ENCODE results near the gene ARPC5.

Gene ARPC5

GRCh38 chr1:183611021-183611420 lies 24.6 kb downstream of the ARPC5 start:
- no peak overlapping the region for H2AFZ ChIP-seq (ENCODE audit: low read length)
- H3K9me3 ChIP-seq (ENCODE audit: insufficient read depth, low read depth, low read length): no peaks in the 10 kb centered on the region
- H3K27me3 ChIP-seq (ENCODE audit: insufficient read depth, low read length, poor library complexity, severe bottlenecking): no peaks in the 10 kb centered on the region
- no peaks in the 10 kb centered on the region for H4K20me1 ChIP-seq (ENCODE audit: insufficient read depth, low read length, poor library complexity, severe bottlenecking)
- no peak overlapping the region for H3K4me3 ChIP-seq (ENCODE audit: low read length, poor library complexity, severe bottlenecking)
- no peaks in the 10 kb centered on the region for H3F3A ChIP-seq (ENCODE audit: low read depth)
- TF ChIP-seq EZH2phosphoT487 (IDR thresholded peaks at IDR 0.05; ENCODE audit: borderline replicate concordance): no peak
- TF ChIP-seq, protein P1, sequence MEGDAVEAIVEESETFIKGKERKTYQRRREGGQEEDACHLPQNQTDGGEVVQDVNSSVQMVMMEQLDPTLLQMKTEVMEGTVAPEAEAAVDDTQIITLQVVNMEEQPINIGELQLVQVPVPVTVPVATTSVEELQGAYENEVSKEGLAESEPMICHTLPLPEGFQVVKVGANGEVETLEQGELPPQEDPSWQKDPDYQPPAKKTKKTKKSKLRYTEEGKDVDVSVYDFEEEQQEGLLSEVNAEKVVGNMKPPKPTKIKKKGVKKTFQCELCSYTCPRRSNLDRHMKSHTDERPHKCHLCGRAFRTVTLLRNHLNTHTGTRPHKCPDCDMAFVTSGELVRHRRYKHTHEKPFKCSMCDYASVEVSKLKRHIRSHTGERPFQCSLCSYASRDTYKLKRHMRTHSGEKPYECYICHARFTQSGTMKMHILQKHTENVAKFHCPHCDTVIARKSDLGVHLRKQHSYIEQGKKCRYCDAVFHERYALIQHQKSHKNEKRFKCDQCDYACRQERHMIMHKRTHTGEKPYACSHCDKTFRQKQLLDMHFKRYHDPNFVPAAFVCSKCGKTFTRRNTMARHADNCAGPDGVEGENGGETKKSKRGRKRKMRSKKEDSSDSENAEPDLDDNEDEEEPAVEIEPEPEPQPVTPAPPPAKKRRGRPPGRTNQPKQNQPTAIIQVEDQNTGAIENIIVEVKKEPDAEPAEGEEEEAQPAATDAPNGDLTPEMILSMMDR (conservative IDR thresholded peaks at IDR 0.05; ENCODE audit: low read length): no peak
- H3K4me1 ChIP-seq (ENCODE audit: insufficient read depth, low read length, poor library complexity, severe bottlenecking): no peaks in the 10 kb centered on the region
- H3K9ac ChIP-seq (ENCODE audit: low read depth, low read length, poor library complexity, severe bottlenecking): no peak overlapping the region
- H3K79me2 ChIP-seq (ENCODE audit: insufficient read depth, low read length): no peaks in the 10 kb centered on the region
- H3K36me3 ChIP-seq (ENCODE audit: insufficient read depth, low read length): no peaks in the 10 kb centered on the region
- H3K9me2 ChIP-seq (replicated peaks; ENCODE audit: low read depth, low read length): no peaks in the 10 kb centered on the region
- no peak overlapping the region for H3K4me2 ChIP-seq (ENCODE audit: low read depth, low read length, poor library complexity, severe bottlenecking)

DNA sequence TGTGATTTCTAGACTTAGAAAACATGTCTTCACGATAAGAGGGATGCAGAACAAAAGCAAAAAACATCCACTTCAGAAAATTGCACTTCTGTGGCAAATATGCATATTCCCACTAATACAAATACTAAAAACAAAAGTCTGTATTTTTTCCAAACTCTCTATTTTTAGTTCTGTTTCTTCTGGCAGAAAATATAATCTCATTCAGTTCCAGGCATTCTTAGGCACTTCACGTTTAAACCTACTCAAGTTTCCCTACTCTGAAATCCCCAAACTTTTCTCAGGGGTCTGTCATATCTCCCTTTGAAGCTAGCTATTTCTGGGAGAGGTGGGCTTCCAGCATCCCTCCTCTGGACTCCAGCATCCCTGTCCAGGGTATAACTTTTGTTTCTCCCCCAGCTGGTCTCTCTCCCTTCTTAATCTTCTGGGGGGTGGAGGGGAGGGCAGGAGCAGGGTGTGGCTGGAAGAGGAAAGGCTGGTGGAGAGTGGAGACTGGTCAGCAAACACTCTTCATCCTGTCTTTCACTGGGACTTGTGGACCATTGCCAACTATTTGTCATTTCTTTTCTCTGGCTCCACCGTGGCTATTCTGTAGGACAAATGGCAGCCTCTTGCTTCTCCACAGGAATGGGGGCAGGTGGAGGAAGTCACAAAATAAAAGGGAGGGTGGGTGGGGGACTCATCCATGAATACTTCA lies 25.7 kb downstream of the ARPC5 start:
- no peaks in the 10 kb centered on the region for H3K9me2 ChIP-seq (replicated peaks; ENCODE audit: low read depth, low read length)
- no peak overlapping the region for H3K4me2 ChIP-seq (ENCODE audit: low read depth, low read length, poor library complexity, severe bottlenecking)
- H3K9ac ChIP-seq (ENCODE audit: low read depth, low read length, poor library complexity, severe bottlenecking): no peak overlapping the region
- no peaks in the 10 kb centered on the region for H3K79me2 ChIP-seq (ENCODE audit: insufficient read depth, low read length)
- no peaks in the 10 kb centered on the region for H4K20me1 ChIP-seq (ENCODE audit: insufficient read depth, low read length, poor library complexity, severe bottlenecking)
- no peaks in the 10 kb centered on the region for H3K4me1 ChIP-seq (ENCODE audit: insufficient read depth, low read length, poor library complexity, severe bottlenecking)
- H3K36me3 ChIP-seq (ENCODE audit: insufficient read depth, low read length): no peaks in the 10 kb centered on the region
- 0 out of 2 replicates have a peak overlapping the region, but pooled peaks have one; percentile 65 for H2AFZ ChIP-seq (ENCODE audit: low read length)
- H3K27me3 ChIP-seq (ENCODE audit: insufficient read depth, low read length, poor library complexity, severe bottlenecking): no peaks in the 10 kb centered on the region
- TF ChIP-seq EZH2phosphoT487 (IDR thresholded peaks at IDR 0.05; ENCODE audit: borderline replicate concordance): no peak
- TF ChIP-seq, protein P1 (conservative IDR thresholded peaks at IDR 0.05; ENCODE audit: low read length): no peak
- no peaks in the 10 kb centered on the region for H3K9me3 ChIP-seq (ENCODE audit: insufficient read depth, low read depth, low read length)
- H3K4me3 ChIP-seq (ENCODE audit: low read length, poor library complexity, severe bottlenecking): no peak overlapping the region
- no peaks in the 10 kb centered on the region for H3F3A ChIP-seq (ENCODE audit: low read depth)

- H3F3A ChIP-seq (ENCODE audit: low read depth): no peaks in the 10 kb centered on the region
- no peak overlapping the region for H3K4me2 ChIP-seq (ENCODE audit: low read depth, low read length, poor library complexity, severe bottlenecking)
- TF ChIP-seq EZH2phosphoT487 (IDR thresholded peaks at IDR 0.05; ENCODE audit: borderline replicate concordance): no peak
- TF ChIP-seq, protein P1 (conservative IDR thresholded peaks at IDR 0.05; ENCODE audit: low read length): peak; percentile 39
- no peaks in the 10 kb centered on the region for H3K27me3 ChIP-seq (ENCODE audit: insufficient read depth, low read length, poor library complexity, severe bottlenecking)
- H3K9ac ChIP-seq (ENCODE audit: low read depth, low read length, poor library complexity, severe bottlenecking): no peak overlapping the region
- H3K4me3 ChIP-seq (ENCODE audit: low read length, poor library complexity, severe bottlenecking): no peak overlapping the region
- H3K9me2 ChIP-seq (replicated peaks; ENCODE audit: low read depth, low read length): no peaks in the 10 kb centered on the region
- H3K4me1 ChIP-seq (ENCODE audit: insufficient read depth, low read length, poor library complexity, severe bottlenecking): no peaks in the 10 kb centered on the region
- H2AFZ ChIP-seq (ENCODE audit: low read length): 0 out of 2 replicates have a peak overlapping the region, but pooled peaks have one; percentile 5
- no peaks in the 10 kb centered on the region for H3K79me2 ChIP-seq (ENCODE audit: insufficient read depth, low read length)
- H3K9me3 ChIP-seq (ENCODE audit: insufficient read depth, low read depth, low read length): no peaks in the 10 kb centered on the region
- no peaks in the 10 kb centered on the region for H4K20me1 ChIP-seq (ENCODE audit: insufficient read depth, low read length, poor library complexity, severe bottlenecking)
- no peaks in the 10 kb centered on the region for H3K36me3 ChIP-seq (ENCODE audit: insufficient read depth, low read length)
These were observed 26.3 kb downstream of the ARPC5 start for GRCh38 chr1:183609313-183609712.
